Sigmoid colon (tissue), 4 donors: ENCODE data around the gene CDKAL1.

Experiments used
- POLR2AphosphoS5 ChIP-seq, 4 donors: sonication (generic); formaldehyde crosslinking; IDR thresholded peaks; one replicate each; pipeline ENCODE4 v1.6.1; 2017; ENCODE audit warnings: antibody characterized with exemption in 4 of 4
- TF ChIP-seq, protein P1 (sequence below), 4 experiments: fragments of 450-650 bp in 3 of 4; fragments of 200-600 bp in 1 of 4; IDR thresholded peaks; one replicate each; pipeline ENCODE4 v1.5.1; 2016 to 2019; ENCODE audit warnings: antibody characterized with exemption in 4 of 4, mild to moderate bottlenecking in 3 of 4, moderate library complexity in 2 of 4

DNA sequence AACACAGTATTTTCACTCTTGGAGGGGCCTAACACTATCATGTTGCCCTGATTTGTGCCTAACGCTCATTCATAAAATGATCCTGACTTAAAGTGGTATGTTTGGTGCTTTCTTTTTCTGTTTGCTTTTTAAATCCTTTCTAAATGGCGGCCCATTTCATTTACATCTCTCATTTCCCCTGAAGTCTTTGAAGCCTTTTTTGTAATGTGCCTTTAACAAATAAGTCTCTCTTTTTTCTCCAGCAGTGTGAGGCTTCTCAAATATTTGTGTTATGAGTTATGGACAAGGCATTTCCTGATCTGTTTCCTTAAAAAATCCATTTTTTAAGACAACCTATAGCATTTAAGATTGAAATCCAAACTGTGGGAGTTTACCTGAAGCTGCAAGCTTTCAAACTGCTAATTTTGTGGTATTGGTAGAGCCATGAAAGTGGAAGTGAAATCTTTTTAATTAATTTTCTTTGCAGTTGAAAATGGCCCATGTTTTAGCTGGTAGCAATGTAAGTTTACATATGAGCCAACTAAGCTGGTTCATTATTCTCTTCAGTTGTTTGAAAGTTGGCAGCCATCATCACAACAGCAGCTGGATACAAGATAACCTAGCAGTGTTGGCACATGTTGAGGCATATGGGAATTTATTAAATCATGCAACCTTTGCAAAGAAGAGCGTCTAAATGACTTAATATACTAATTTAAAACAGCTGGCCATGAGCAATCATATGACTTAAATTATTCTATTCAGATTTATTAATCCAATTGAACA, 469.7 kb downstream of the CDKAL1 start:
- TF ChIP-seq, protein P1, sequence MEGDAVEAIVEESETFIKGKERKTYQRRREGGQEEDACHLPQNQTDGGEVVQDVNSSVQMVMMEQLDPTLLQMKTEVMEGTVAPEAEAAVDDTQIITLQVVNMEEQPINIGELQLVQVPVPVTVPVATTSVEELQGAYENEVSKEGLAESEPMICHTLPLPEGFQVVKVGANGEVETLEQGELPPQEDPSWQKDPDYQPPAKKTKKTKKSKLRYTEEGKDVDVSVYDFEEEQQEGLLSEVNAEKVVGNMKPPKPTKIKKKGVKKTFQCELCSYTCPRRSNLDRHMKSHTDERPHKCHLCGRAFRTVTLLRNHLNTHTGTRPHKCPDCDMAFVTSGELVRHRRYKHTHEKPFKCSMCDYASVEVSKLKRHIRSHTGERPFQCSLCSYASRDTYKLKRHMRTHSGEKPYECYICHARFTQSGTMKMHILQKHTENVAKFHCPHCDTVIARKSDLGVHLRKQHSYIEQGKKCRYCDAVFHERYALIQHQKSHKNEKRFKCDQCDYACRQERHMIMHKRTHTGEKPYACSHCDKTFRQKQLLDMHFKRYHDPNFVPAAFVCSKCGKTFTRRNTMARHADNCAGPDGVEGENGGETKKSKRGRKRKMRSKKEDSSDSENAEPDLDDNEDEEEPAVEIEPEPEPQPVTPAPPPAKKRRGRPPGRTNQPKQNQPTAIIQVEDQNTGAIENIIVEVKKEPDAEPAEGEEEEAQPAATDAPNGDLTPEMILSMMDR (IDR thresholded peaks at IDR 0.05): no peak
- no peak for TF ChIP-seq POLR2AphosphoS5 (IDR thresholded peaks at IDR 0.05)
